Endothelial cell of umbilical vein (primary cell): ENCODE results near the gene PDE3B. TPM values are rescaled to one million over a fixed set of nuclear protein-coding genes. Genes with fewer than 3 reads are reported as not detected.

Experiments used
- BruUV-seq: library from RNA; stranded (reverse); fragments of 400-500 nt; replicated peaks from 2 replicates; lab custom pipeline; 2021; lab: Mats Ljungman, UMichigan
- CTCF ChIA-PET: fragments of 300-600, 350-600 bp; sonication (Branson Sonifier 250); formaldehyde crosslinking; loops from one replicate; lab custom pipeline; 2021; ENCODE audit warnings: antibody characterized with exemption, inconsistent platforms; lab: Charles Lee
- POLR2A ChIA-PET: fragments of 300-600, 350-600 bp; sonication (Branson Sonifier 250); formaldehyde crosslinking; loops from one replicate; lab custom pipeline; 2021; ENCODE audit warnings: antibody characterized with exemption, inconsistent platforms; lab: Charles Lee
- DNase-seq: peaks from one replicate; pipeline ENCODE4 v3.0.0-alpha.2; 2011; ENCODE audit warnings: low read depth, low spot score
- FAIRE-seq: peaks from 2 replicates; lab custom pipeline; 2011; peaks lifted over from hg19 to GRCh38; lab: Jason Lieb, UNC
- H2AFZ ChIP-seq: 2 replicates; pipeline ENCODE4 v1.6.0; 2012; ENCODE audit warnings: low read depth, low read length, control low read depth, inconsistent platforms
- H3K27ac ChIP-seq: 2 replicates; pipeline ENCODE4 v1.5.1; 2011; ENCODE audit warnings: low read depth, mild to moderate bottlenecking, control low read depth, low read length, moderate library complexity; ENCODE audit not compliant: insufficient read depth
- H3K27me3 ChIP-seq, 2 experiments: 2 replicates each; pipeline versions ENCODE4 v1.6.0 to v1.6.1; 2011; ENCODE audit warnings: low read length in 2 of 2, mixed read lengths in 1 of 2; ENCODE audit not compliant: control insufficient read depth in 2 of 2, insufficient read depth in 2 of 2
- H3K36me3 ChIP-seq, 2 experiments: 2 replicates in 1 of 2; 3 replicates in 1 of 2; pipeline ENCODE4 v1.5.1; 2011; ENCODE audit warnings: low read length in 2 of 2, mild to moderate bottlenecking in 1 of 2, moderate library complexity in 1 of 2; ENCODE audit not compliant: control insufficient read depth in 2 of 2, insufficient read depth in 2 of 2; ENCODE audit errors: extremely low read depth in 1 of 2
- H3K4me1 ChIP-seq: 3 replicates; pipeline ENCODE4 v1.5.1; 2011; ENCODE audit warnings: mild to moderate bottlenecking, low read length; ENCODE audit not compliant: control insufficient read depth, insufficient read depth; ENCODE audit errors: extremely low read depth
- H3K4me2 ChIP-seq: 2 replicates; pipeline ENCODE4 v1.6.1; 2011; ENCODE audit warnings: low read length, control low read depth, mixed read lengths; ENCODE audit not compliant: insufficient read depth
- H3K4me3 ChIP-seq, 3 experiments: fragments of 200-600 bp in 1 of 3; sonication (generic), shearing (Covaris generic) in 1 of 3; replicated peaks in 1 of 3; 2 replicates each; pipeline ENCODE4 v1.5.1; 2011 to 2016; ENCODE audit warnings: control low read depth in 3 of 3, low read length in 3 of 3, mild to moderate bottlenecking in 2 of 3, inconsistent platforms in 1 of 3, low read depth in 1 of 3, moderate library complexity in 1 of 3; ENCODE audit not compliant: insufficient read depth in 1 of 3
- H3K79me2 ChIP-seq: 2 replicates; pipeline ENCODE4 v1.6.0; 2012; ENCODE audit warnings: low read length, inconsistent platforms; ENCODE audit not compliant: control insufficient read depth, insufficient read depth
- H3K9ac ChIP-seq: replicated peaks from 2 replicates; pipeline ENCODE3; 2011; ENCODE audit warnings: low read length, control low read depth; ENCODE audit not compliant: insufficient read depth; ENCODE audit errors: extremely low read depth
- H3K9me1 ChIP-seq: replicated peaks from 3 replicates; pipeline ENCODE4 v1.6.0; 2011; ENCODE audit warnings: mild to moderate bottlenecking, low read length; ENCODE audit not compliant: control insufficient read depth, insufficient read depth; ENCODE audit errors: extremely low read depth
- H3K9me3 ChIP-seq: replicated peaks from 2 replicates; pipeline ENCODE4 v1.5.1; 2012; ENCODE audit warnings: low read length, inconsistent platforms; ENCODE audit not compliant: control insufficient read depth, insufficient read depth
- H4K20me1 ChIP-seq: replicated peaks from 2 replicates; pipeline ENCODE3; 2011; ENCODE audit warnings: mild to moderate bottlenecking, low read length; ENCODE audit not compliant: control insufficient read depth, insufficient read depth; ENCODE audit errors: extremely low read depth
- FOS ChIP-seq: IDR thresholded peaks from 2 replicates; pipeline ENCODE4 v1.6.1; 2011; ENCODE audit warnings: mild to moderate bottlenecking, low read length, moderate library complexity, borderline replicate concordance; ENCODE audit not compliant: insufficient read depth
- GATA2 ChIP-seq: IDR thresholded peaks from 2 replicates; pipeline ENCODE4 v1.7.0; 2011; ENCODE audit warnings: low read depth, mild to moderate bottlenecking, moderate library complexity, mixed read lengths, low read length; ENCODE audit not compliant: insufficient read length, insufficient read depth
- JUN ChIP-seq: IDR thresholded peaks from 2 replicates; pipeline ENCODE4 v1.6.1; 2011; ENCODE audit warnings: borderline replicate concordance, low read depth; ENCODE audit not compliant: insufficient read length, insufficient read depth
- POLR2AphosphoS5 ChIP-seq: IDR thresholded peaks from 2 replicates; pipeline ENCODE4 v1.6.1; 2012; ENCODE audit warnings: low read depth, mild to moderate bottlenecking, control low read depth, low read length, moderate library complexity; ENCODE audit not compliant: insufficient read depth
- dilution Hi-C: fragments of 300-500 bp; cut with MboI; formaldehyde crosslinking; loops from one replicate; pipeline ENCODE4 v1.15.0; 2019; ENCODE audit warnings: low sequenced_read_pairs; ENCODE audit not compliant: extremely low pct_ligation_motif_present
- intact Hi-C: fragments of 100-400 bp; cut with micrococcal nuclease; formaldehyde crosslinking; loops from one replicate; pipeline ENCODE4 v1.10.0; 2022
- polyA plus RNA-seq, 4 experiments: library from polyadenylated mRNA; depleted of rRNA in 3 of 4; stranded (reverse) in 3 of 4; unstranded in 1 of 4; fragments of >200 nt; gene quantifications; 2 replicates each; pipeline versions ENCODE4 v1.2.1 to v1.2.3, GENCODE V29; 2011 to 2012; ENCODE audit warnings: missing spikeins in 1 of 4
- total RNA-seq: library from RNA; stranded (reverse); gene quantifications from 2 replicates; pipeline ENCODE4 v1.2.3, GENCODE V29; 2021
- TF ChIP-seq, protein P1 (sequence below): IDR thresholded peaks from 2 replicates; pipeline ENCODE4 v1.6.1; 2011; ENCODE audit not compliant: insufficient read depth, insufficient read length
- TF ChIP-seq, protein P2 (sequence below), 2 donors: IDR thresholded peaks; 1 replicate in 1 of 2; 2 replicates in 1 of 2; pipeline ENCODE4 v1.5.1; 2011; ENCODE audit warnings: low read length in 2 of 2, mild to moderate bottlenecking in 2 of 2, moderate library complexity in 2 of 2, control low read depth in 1 of 2, inconsistent platforms in 1 of 2, low read depth in 1 of 2; ENCODE audit not compliant: insufficient read depth in 1 of 2; ENCODE audit errors: extremely low read depth in 1 of 2

The PDE3B gene
- total and polyA plus RNA-seq, 2 donors (not counting 3 experiments of a cell fraction or from before 2014, with no cell fraction given), result 0.26 to 1.9 TPM

DNA sequence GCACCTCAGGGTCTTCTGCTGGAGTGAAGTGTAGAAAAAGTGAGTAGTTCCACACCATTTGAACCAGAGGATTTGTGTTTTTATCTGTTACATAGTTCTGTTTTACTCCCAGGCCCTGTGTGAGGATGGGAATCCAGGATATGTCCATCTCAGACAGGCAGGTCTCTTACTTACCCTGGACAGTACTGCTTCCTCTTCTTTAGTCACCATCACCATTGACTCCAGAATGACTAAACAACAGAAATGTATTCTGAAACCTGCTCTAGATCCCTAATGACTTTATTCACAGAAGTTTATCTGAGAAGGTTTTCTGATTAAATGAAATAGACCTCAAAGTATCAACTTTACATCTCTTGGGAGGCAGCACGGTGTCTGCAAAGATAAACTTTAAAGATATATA is 214.8 kb downstream of the PDE3B start:
- no peaks in the 10 kb centered on the region for H3K9me1 ChIP-seq
- H3K4me2 ChIP-seq, result no peak overlapping the region
- no TSS peak for BruUV-seq
- intact Hi-C loops (no loop called here), dilution Hi-C loops (no loop called here)
- no peaks in the 10 kb centered on the region for H4K20me1 ChIP-seq
- H3K79me2 ChIP-seq, result no peaks in the 10 kb centered on the region
- DNase-seq (no peak), FAIRE-seq (no peak)
- H3K36me3 ChIP-seq, result no peaks in the 10 kb centered on the region
- ChIA-PET POLR2A (no interaction called here), CTCF (interaction anchor here (1.4 to 3.2 kb wide), 3 partner anchors 46 to 69 kb away, joined by 6 to 14 read pairs (median 8); no protein-coding TSS in a partner anchor)
- H3K27ac ChIP-seq, result no peak overlapping the region
- H2AFZ ChIP-seq, result no peak overlapping the region
- no peaks in the 10 kb centered on the region for H3K9me3 ChIP-seq
- H3K4me1 ChIP-seq, result no peaks in the 10 kb centered on the region
- H3K27me3 ChIP-seq, result no peaks in the 10 kb centered on the region
- no peak overlapping the region for H3K9ac ChIP-seq
- TF ChIP-seq, protein P1, sequence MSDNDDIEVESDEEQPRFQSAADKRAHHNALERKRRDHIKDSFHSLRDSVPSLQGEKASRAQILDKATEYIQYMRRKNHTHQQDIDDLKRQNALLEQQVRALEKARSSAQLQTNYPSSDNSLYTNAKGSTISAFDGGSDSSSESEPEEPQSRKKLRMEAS, result no peak
- TF ChIP-seq GATA2, result no peak
- TF ChIP-seq FOS, result no peak
- TF ChIP-seq, protein P2, sequence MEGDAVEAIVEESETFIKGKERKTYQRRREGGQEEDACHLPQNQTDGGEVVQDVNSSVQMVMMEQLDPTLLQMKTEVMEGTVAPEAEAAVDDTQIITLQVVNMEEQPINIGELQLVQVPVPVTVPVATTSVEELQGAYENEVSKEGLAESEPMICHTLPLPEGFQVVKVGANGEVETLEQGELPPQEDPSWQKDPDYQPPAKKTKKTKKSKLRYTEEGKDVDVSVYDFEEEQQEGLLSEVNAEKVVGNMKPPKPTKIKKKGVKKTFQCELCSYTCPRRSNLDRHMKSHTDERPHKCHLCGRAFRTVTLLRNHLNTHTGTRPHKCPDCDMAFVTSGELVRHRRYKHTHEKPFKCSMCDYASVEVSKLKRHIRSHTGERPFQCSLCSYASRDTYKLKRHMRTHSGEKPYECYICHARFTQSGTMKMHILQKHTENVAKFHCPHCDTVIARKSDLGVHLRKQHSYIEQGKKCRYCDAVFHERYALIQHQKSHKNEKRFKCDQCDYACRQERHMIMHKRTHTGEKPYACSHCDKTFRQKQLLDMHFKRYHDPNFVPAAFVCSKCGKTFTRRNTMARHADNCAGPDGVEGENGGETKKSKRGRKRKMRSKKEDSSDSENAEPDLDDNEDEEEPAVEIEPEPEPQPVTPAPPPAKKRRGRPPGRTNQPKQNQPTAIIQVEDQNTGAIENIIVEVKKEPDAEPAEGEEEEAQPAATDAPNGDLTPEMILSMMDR (IDR thresholded peaks at IDR 0.05; ENCODE audit: extremely low read depth in 1 of 2, insufficient read depth in 1 of 2, low read depth in 1 of 2, low read length in 2 of 2), result no peak
- no peak for TF ChIP-seq POLR2AphosphoS5
- no peak overlapping the region for H3K4me3 ChIP-seq

DNA sequence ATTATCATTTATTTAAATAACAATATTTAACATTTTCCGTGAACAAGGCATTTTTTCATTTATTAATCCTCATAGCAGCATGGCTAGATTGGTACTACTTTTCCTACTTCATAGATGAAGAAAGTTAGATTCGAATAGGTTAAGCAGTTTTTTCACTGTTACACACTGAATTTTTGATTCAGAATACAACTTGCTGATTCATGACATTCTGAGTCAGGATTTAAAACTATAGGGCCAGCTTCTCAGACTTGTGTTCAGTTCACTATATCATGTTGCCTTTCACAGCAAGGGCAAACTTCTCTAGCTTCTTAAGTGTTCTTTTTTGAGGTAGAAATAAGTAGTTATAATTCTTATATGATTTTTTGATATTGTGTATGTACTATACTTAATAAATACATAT is 216.9 kb downstream of the PDE3B start:
- Histone ChIP-seq H3K4me2 (no peak overlapping the region), H3K27me3 (no peaks in the 10 kb centered on the region), H3K9me1 (no peaks in the 10 kb centered on the region), H3K4me3 (no peak overlapping the region), H3K9me3 (no peaks in the 10 kb centered on the region), H3K27ac (no peak overlapping the region), H3K79me2 (no peaks in the 10 kb centered on the region), H3K4me1 (no peaks in the 10 kb centered on the region), H2AFZ (no peak overlapping the region), H4K20me1 (no peaks in the 10 kb centered on the region), H3K36me3 (no peaks in the 10 kb centered on the region), H3K9ac (no peak overlapping the region)
- POLR2A ChIA-PET, result no interaction called here
- dilution Hi-C loops, result no loop called here
- no peak for DNase-seq
- CTCF ChIA-PET, result interaction anchor here (0.9 to 2.4 kb wide), 3 partner anchors 9 to 48 kb away, joined by 4 to 15 read pairs (median 5); partner anchors contain the start of gene CYP2R1
- intact Hi-C loops, result no loop called here
- no peak for TF ChIP-seq JUN
- FAIRE-seq, result no peak
- BruUV-seq, result no TSS peak
